H9 (cell line): Measurements from ENCODE around the gene ANXA7. TPM values are rescaled to one million over a fixed set of nuclear protein-coding genes. Genes with fewer than 3 reads are reported as not detected.
"Not testable (repeated sequence)": the region's sequence is repeated elsewhere in the genome, so short reads cannot be mapped to it uniquely, and the experiment has no call there.

Experiments used
- DNase-seq: peaks from one replicate; pipeline ENCODE4 v3.0.0-alpha.2; 2017
- H2AFZ ChIP-seq: one replicate; pipeline ENCODE4 v1.6.1; 2013; ENCODE audit warnings: mild to moderate bottlenecking, low read length, control low read depth, moderate library complexity
- H2AK5ac ChIP-seq: 2 replicates; pipeline ENCODE4 v1.6.1; 2013; ENCODE audit warnings: low read length, control low read depth, mixed read lengths; ENCODE audit not compliant: insufficient read length
- H2BK120ac ChIP-seq: one replicate; pipeline ENCODE4 v1.6.1; 2013; ENCODE audit warnings: low read depth, mild to moderate bottlenecking, low read length, control low read depth, inconsistent platforms; ENCODE audit not compliant: poor library complexity, severe bottlenecking
- H2BK12ac ChIP-seq: 2 replicates; pipeline ENCODE4 v1.6.1; 2013; ENCODE audit warnings: low read length, control low read depth, mixed read lengths, low read depth; ENCODE audit not compliant: insufficient read length
- H2BK15ac ChIP-seq: 2 replicates; pipeline ENCODE4 v1.6.1; 2013; ENCODE audit warnings: low read depth, low read length, control low read depth
- H2BK20ac ChIP-seq: one replicate; pipeline ENCODE4 v1.6.1; 2013; ENCODE audit warnings: low read depth, mild to moderate bottlenecking, low read length, control low read depth, inconsistent platforms; ENCODE audit not compliant: poor library complexity, severe bottlenecking
- H2BK5ac ChIP-seq: 2 replicates; pipeline ENCODE4 v1.6.1; 2013; ENCODE audit warnings: low read length, control low read depth, mixed read lengths; ENCODE audit not compliant: insufficient read length
- H3K14ac ChIP-seq: 2 replicates; pipeline ENCODE4 v1.6.1; 2013; ENCODE audit warnings: low read length, control low read depth; ENCODE audit not compliant: insufficient read depth
- H3K18ac ChIP-seq: 2 replicates; pipeline ENCODE4 v1.6.1; 2013; ENCODE audit warnings: low read depth, mild to moderate bottlenecking, mixed read lengths, low read length, control low read depth; ENCODE audit not compliant: insufficient read length
- H3K23ac ChIP-seq: 2 replicates; pipeline ENCODE4 v1.6.1; 2013; ENCODE audit warnings: low read length, control low read depth, mixed read lengths, low read depth; ENCODE audit not compliant: insufficient read length
- H3K23me2 ChIP-seq: 2 replicates; pipeline ENCODE4 v1.6.1; 2013; ENCODE audit warnings: low read depth, mild to moderate bottlenecking, mixed read lengths, low read length, control low read depth; ENCODE audit not compliant: insufficient read length, poor library complexity, severe bottlenecking
- H3K27ac ChIP-seq: 2 replicates; pipeline ENCODE4 v1.5.1; 2013; ENCODE audit warnings: low read length, control low read depth, mixed read lengths, low read depth; ENCODE audit not compliant: insufficient read length
- H3K27me3 ChIP-seq: 2 replicates; pipeline ENCODE4 v1.6.1; 2013; ENCODE audit warnings: low read length, control low read depth, inconsistent platforms; ENCODE audit not compliant: insufficient read depth
- H3K4ac ChIP-seq: 2 replicates; pipeline ENCODE4 v1.6.1; 2013; ENCODE audit warnings: low read depth, mild to moderate bottlenecking, control low read depth, inconsistent platforms, low read length, moderate library complexity
- H3K4me1 ChIP-seq: 2 replicates; pipeline ENCODE4 v1.6.1; 2013; ENCODE audit warnings: low read length, control low read depth, inconsistent platforms; ENCODE audit not compliant: insufficient read depth
- H3K4me2 ChIP-seq: 2 replicates; pipeline ENCODE4 v1.6.1; 2013; ENCODE audit warnings: low read length, control low read depth, mixed read lengths; ENCODE audit not compliant: insufficient read length, insufficient read depth
- H3K56ac ChIP-seq: 2 replicates; pipeline ENCODE4 v1.6.1; 2013; ENCODE audit warnings: low read depth, mild to moderate bottlenecking, mixed read lengths, low read length, control low read depth; ENCODE audit not compliant: insufficient read length
- H3K79me1 ChIP-seq: 2 replicates; pipeline ENCODE4 v1.6.1; 2013; ENCODE audit warnings: low read depth, mild to moderate bottlenecking, moderate library complexity, low read length, control low read depth, inconsistent platforms; ENCODE audit not compliant: insufficient read depth, poor library complexity, severe bottlenecking
- H3K79me2 ChIP-seq: 2 replicates; pipeline ENCODE4 v1.6.1; 2013; ENCODE audit warnings: low read length, control low read depth, inconsistent platforms; ENCODE audit not compliant: insufficient read depth
- H3K9ac ChIP-seq: 2 replicates; pipeline ENCODE4 v1.6.1; 2013; ENCODE audit warnings: low read length, control low read depth, mixed read lengths; ENCODE audit not compliant: insufficient read length; ENCODE audit errors: extremely low read depth
- H3K9me3 ChIP-seq: one replicate; pipeline ENCODE4 v1.6.1; 2013; ENCODE audit warnings: low read depth, low read length, inconsistent platforms; ENCODE audit not compliant: control insufficient read depth
- H3T11ph ChIP-seq: one replicate; pipeline ENCODE4 v1.6.1; 2013; ENCODE audit warnings: mild to moderate bottlenecking, low read length, control low read depth, inconsistent platforms
- H4K20me1 ChIP-seq: one replicate; pipeline ENCODE4 v1.6.1; 2013; ENCODE audit not compliant: control insufficient read depth, insufficient read length, insufficient read depth
- H4K5ac ChIP-seq: 2 replicates; pipeline ENCODE4 v1.6.1; 2013; ENCODE audit warnings: low read depth, mild to moderate bottlenecking, mixed read lengths, low read length, control low read depth; ENCODE audit not compliant: insufficient read length
- H4K8ac ChIP-seq: replicated peaks from 2 replicates; pipeline ENCODE4 v1.6.1; 2013; ENCODE audit warnings: low read length, control low read depth, mixed read lengths, low read depth; ENCODE audit not compliant: insufficient read length
- H4K91ac ChIP-seq: 2 replicates; pipeline ENCODE4 v1.6.1; 2013; ENCODE audit warnings: low read depth, mild to moderate bottlenecking, moderate library complexity, mixed read lengths, low read length, control low read depth; ENCODE audit not compliant: insufficient read length
- H3K27ac Mint-ChIP-seq, 3 experiments: 2 replicates in 2 of 3; 3 replicates in 1 of 3; pipeline ENCODE4 v1.8.0; 2020 to 2021; ENCODE audit warnings: mixed read lengths in 3 of 3, mild to moderate bottlenecking in 1 of 3, moderate library complexity in 1 of 3
- H3K27me3 Mint-ChIP-seq: 2 replicates; pipeline ENCODE4 v1.8.0; 2021; ENCODE audit warnings: low read depth, mild to moderate bottlenecking, moderate library complexity, mixed read lengths
- H3K36me3 Mint-ChIP-seq, 3 experiments: 2 replicates in 2 of 3; 3 replicates in 1 of 3; pipeline ENCODE4 v1.8.0; 2020 to 2021; ENCODE audit warnings: low read depth in 3 of 3, mixed read lengths in 3 of 3; ENCODE audit not compliant: insufficient read depth in 1 of 3
- H3K4me1 Mint-ChIP-seq, 2 experiments: 2 replicates each; pipeline ENCODE4 v1.8.0; 2020; ENCODE audit warnings: mixed read lengths in 2 of 2
- H3K4me3 Mint-ChIP-seq, 2 experiments: 2 replicates in 1 of 2; 3 replicates in 1 of 2; pipeline ENCODE4 v1.8.0; 2020 to 2021; ENCODE audit warnings: mild to moderate bottlenecking in 2 of 2, mixed read lengths in 2 of 2, moderate library complexity in 1 of 2
- H3K9me3 Mint-ChIP-seq, 2 experiments: 2 replicates in 1 of 2; 3 replicates in 1 of 2; pipeline ENCODE4 v1.8.0; 2020; ENCODE audit warnings: mild to moderate bottlenecking in 2 of 2, mixed read lengths in 2 of 2, moderate library complexity in 1 of 2
- CTCF ChIP-seq: fragments of 200-600 bp; sonication (generic); conservative IDR thresholded peaks from 3 replicates; pipeline ENCODE4 v1.8.0; 2021; ENCODE audit warnings: antibody characterized with exemption, mild to moderate bottlenecking
- WGBS: extraction: QIAGEN DNeasy Blood & Tissue Kit; methylation state at CpG from one replicate; pipeline ENCODE4 v1.1.7; 2013; ENCODE audit warnings: missing lambda C conversion rate, low lambda C conversion rate, mixed read lengths; ENCODE audit not compliant: insufficient read length; ENCODE audit errors: extremely low coverage; 5-methylcytosine and 5-hydroxymethylcytosine counted together
- total RNA-seq: library from RNA; stranded (reverse); gene quantifications from 2 replicates; pipeline ENCODE4 v1.2.1, GENCODE V29; 2021

ANXA7 gene
- total RNA-seq, 1 experiment from 2014 or later, result 84.6 TPM

GRCh38 chr10:73332379-73332778 lies 81.5 kb downstream of the ANXA7 start:
- no peak overlapping the region for H2BK15ac ChIP-seq
- Mint-ChIP-seq H3K27ac (no peak overlapping the region), H3K36me3 (no peaks in the 10 kb centered on the region), H3K4me1 (no peaks in the 10 kb centered on the region), H3K4me3 (no peak overlapping the region), H3K27me3 (peaks cover 2% of the 10 kb centered on the region), H3K9me3 (peaks cover 2 to 3% of the 10 kb centered on the region in 2 experiments; a peak in 2 of 5 replicates)
- H3K27ac ChIP-seq, result no peak overlapping the region
- H2BK12ac ChIP-seq, result no peak overlapping the region
- no peak overlapping the region for H2AFZ ChIP-seq
- no peak overlapping the region for H3K4me2 ChIP-seq
- H3K23ac ChIP-seq, result no peak overlapping the region
- H3K9ac ChIP-seq, result no peak overlapping the region
- H3K4me1 ChIP-seq, result no peaks in the 10 kb centered on the region
- no CpG with 5 or more reads among the region's 2 CpGs for WGBS
- H2BK120ac ChIP-seq, result no peak overlapping the region
- no peak overlapping the region for H4K5ac ChIP-seq
- H3K56ac ChIP-seq, result no peak overlapping the region
- DNase-seq, result no peak
- no peaks in the 10 kb centered on the region for H3K27me3 ChIP-seq
- no peak overlapping the region for H4K8ac ChIP-seq
- H2BK5ac ChIP-seq, result no peak overlapping the region
- H3K79me2 ChIP-seq, result no peaks in the 10 kb centered on the region
- no peaks in the 10 kb centered on the region for H3K23me2 ChIP-seq
- no peak overlapping the region; the same call in 1 of the 2 replicates for H3K14ac ChIP-seq
- no peaks in the 10 kb centered on the region for H3K9me3 ChIP-seq
- H4K91ac ChIP-seq, result no peak overlapping the region
- no peaks in the 10 kb centered on the region for H3K79me1 ChIP-seq
- no peak overlapping the region for H3K18ac ChIP-seq
- no peak overlapping the region for H2AK5ac ChIP-seq
- H3T11ph ChIP-seq, result no peak overlapping the region
- no peak for TF ChIP-seq CTCF
- H4K20me1 ChIP-seq, result no peaks in the 10 kb centered on the region
- H3K4ac ChIP-seq, result no peak overlapping the region
- no peak overlapping the region for H2BK20ac ChIP-seq

- not testable (repeated sequence) for H2BK120ac ChIP-seq, H3K27ac Mint-ChIP-seq, H4K8ac ChIP-seq, H2BK5ac ChIP-seq, H3K18ac ChIP-seq, H3K9ac ChIP-seq, H3K27ac ChIP-seq, H4K91ac ChIP-seq, H2BK12ac ChIP-seq, H3K4me1 Mint-ChIP-seq, H3K23me2 ChIP-seq, H3K79me1 ChIP-seq, H3K56ac ChIP-seq, H3K36me3 Mint-ChIP-seq, H4K20me1 ChIP-seq, H3K4me1 ChIP-seq, H2BK20ac ChIP-seq, H3K79me2 ChIP-seq, H3K27me3 Mint-ChIP-seq, H4K5ac ChIP-seq, H3K23ac ChIP-seq, H3K9me3 ChIP-seq, H3T11ph ChIP-seq, H2BK15ac ChIP-seq, H3K27me3 ChIP-seq, DNase-seq, H3K14ac ChIP-seq, H3K4me3 Mint-ChIP-seq, H3K4ac ChIP-seq, H2AK5ac ChIP-seq, H3K4me2 ChIP-seq, H2AFZ ChIP-seq
- no CpG with 5 or more reads among the region's 1 CpG for WGBS
- H3K9me3 Mint-ChIP-seq, result peaks cover 13% of the 10 kb centered on the region in 2 experiments
Observed at GRCh38 chr10:73328523-73328922, 85.3 kb downstream of the ANXA7 start.
